ENCODE measurements around the gene CFAP47.

CFAP47 gene

DNA sequence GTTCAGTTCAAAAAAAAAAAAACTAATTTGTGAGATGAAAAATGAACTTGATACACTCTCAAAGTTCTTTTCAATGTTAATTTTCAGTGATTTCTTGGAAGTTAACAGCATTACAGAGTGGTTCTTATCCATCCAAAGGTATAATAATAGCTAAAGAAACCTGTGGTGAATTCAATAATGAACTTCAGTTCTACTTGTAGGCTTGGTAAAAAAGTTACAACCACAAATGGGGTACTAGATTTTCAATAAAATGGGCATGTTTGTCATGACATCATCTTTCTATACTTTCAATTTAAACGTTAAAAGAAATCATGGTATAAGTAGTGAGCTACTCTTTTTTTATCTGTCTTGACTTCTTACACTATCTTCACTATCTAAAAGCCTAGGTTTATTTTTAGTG is 424.8 kb downstream of the CFAP47 start:
- Histone ChIP-seq H3K27me3 (ENCODE audit: low read length) (no peaks in the 10 kb centered on the region), H3K9me2 (replicated peaks; ENCODE audit: insufficient read depth, low read length) (no peaks in the 10 kb centered on the region), H3K79me2 (ENCODE audit: insufficient read depth, low read length) (no peaks in the 10 kb centered on the region), H3K36me3 (ENCODE audit: low read length) (no peaks in the 10 kb centered on the region), H3K9me3 (ENCODE audit: insufficient read depth, low read length) (no peaks in the 10 kb centered on the region), H3K4me3 (ENCODE audit: insufficient read depth, low read length, poor library complexity, severe bottlenecking) (no peak overlapping the region), H3K4me2 (ENCODE audit: low read depth, low read length, poor library complexity, severe bottlenecking) (no peak overlapping the region), H4K20me1 (ENCODE audit: low read depth, low read length) (no peaks in the 10 kb centered on the region), H3K27ac (ENCODE audit: low read depth, low read length) (no peak overlapping the region), H3F3A (ENCODE audit: insufficient read depth) (no peaks in the 10 kb centered on the region), H2AFZ (ENCODE audit: low read depth, low read length, severe bottlenecking) (no peak overlapping the region), H3K9ac (ENCODE audit: low read length) (no peak overlapping the region)
- TF ChIP-seq CTCF (IDR thresholded peaks at IDR 0.05; ENCODE audit: insufficient read depth, low read length, poor library complexity, severe bottlenecking) (no peak), EZH2phosphoT487 (conservative IDR thresholded peaks at IDR 0.05; ENCODE audit: low read length) (no peak)

DNA sequence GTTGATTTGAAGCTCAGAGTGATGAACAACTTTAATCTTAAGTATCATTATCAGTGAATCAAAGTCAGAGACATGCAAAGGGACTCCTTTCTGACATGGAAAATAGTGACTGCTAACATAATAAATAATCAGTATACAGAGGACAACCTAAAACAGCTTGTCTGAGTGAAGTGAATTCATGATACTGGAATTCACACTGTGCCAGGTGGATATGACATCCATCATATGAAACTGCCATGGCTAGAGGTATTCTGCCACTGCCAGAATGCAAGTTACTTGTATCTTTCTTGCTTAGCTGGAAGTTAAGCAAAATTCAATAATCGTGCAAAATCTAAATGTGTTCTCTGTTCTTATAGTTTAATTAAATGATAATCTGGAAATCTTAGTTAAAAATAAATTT is 429.0 kb downstream of the CFAP47 start:
- no peaks in the 10 kb centered on the region for H3F3A ChIP-seq (ENCODE audit: insufficient read depth)
- no peaks in the 10 kb centered on the region for H3K36me3 ChIP-seq (ENCODE audit: low read length)
- H2AFZ ChIP-seq (ENCODE audit: low read depth, low read length, severe bottlenecking): no peak overlapping the region
- no peaks in the 10 kb centered on the region for H3K9me2 ChIP-seq (replicated peaks; ENCODE audit: insufficient read depth, low read length)
- no peak overlapping the region for H3K27ac ChIP-seq (ENCODE audit: low read depth, low read length)
- H3K4me3 ChIP-seq (ENCODE audit: insufficient read depth, low read length, poor library complexity, severe bottlenecking): no peak overlapping the region
- no peak overlapping the region for H3K9ac ChIP-seq (ENCODE audit: low read length)
- no peaks in the 10 kb centered on the region for H3K79me2 ChIP-seq (ENCODE audit: insufficient read depth, low read length)
- H3K9me3 ChIP-seq (ENCODE audit: insufficient read depth, low read length): no peaks in the 10 kb centered on the region
- TF ChIP-seq EZH2phosphoT487 (conservative IDR thresholded peaks at IDR 0.05; ENCODE audit: low read length) (no peak), CTCF (IDR thresholded peaks at IDR 0.05; ENCODE audit: insufficient read depth, low read length, poor library complexity, severe bottlenecking) (no peak)
- H3K4me2 ChIP-seq (ENCODE audit: low read depth, low read length, poor library complexity, severe bottlenecking): no peak overlapping the region
- no peaks in the 10 kb centered on the region for H4K20me1 ChIP-seq (ENCODE audit: low read depth, low read length)
- no peaks in the 10 kb centered on the region for H3K27me3 ChIP-seq (ENCODE audit: low read length)

DNA sequence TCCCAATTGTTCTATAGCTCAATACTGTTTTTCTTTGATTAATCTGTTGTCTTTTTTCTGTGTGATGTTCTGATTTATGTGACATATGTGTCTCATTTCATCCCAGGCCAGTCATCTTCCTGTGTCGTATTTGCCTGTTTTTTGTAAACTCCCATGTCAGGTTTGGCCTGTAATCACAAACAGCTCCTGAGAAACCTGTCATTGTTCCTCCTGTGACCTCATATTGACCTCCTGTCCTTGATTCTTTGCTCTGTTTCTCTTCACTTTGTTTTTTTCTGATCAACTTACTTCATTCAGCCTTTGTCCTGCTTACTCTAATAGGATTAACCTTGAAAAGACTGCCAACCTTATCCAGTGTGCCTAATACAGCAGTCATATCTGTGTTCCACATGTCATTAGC is 438.3 kb downstream of the CFAP47 start:
- Histone ChIP-seq H3K4me3 (ENCODE audit: insufficient read depth, low read length, poor library complexity, severe bottlenecking) (no peak overlapping the region), H2AFZ (ENCODE audit: low read depth, low read length, severe bottlenecking) (no peak overlapping the region), H3K79me2 (ENCODE audit: insufficient read depth, low read length) (no peaks in the 10 kb centered on the region), H3K9ac (ENCODE audit: low read length) (no peak overlapping the region), H3K9me3 (ENCODE audit: insufficient read depth, low read length) (no peaks in the 10 kb centered on the region), H3F3A (ENCODE audit: insufficient read depth) (no peaks in the 10 kb centered on the region), H4K20me1 (ENCODE audit: low read depth, low read length) (no peaks in the 10 kb centered on the region), H3K36me3 (ENCODE audit: low read length) (no peaks in the 10 kb centered on the region), H3K27me3 (ENCODE audit: low read length) (no peaks in the 10 kb centered on the region), H3K9me2 (replicated peaks; ENCODE audit: insufficient read depth, low read length) (no peaks in the 10 kb centered on the region), H3K4me2 (ENCODE audit: low read depth, low read length, poor library complexity, severe bottlenecking) (no peak overlapping the region), H3K27ac (ENCODE audit: low read depth, low read length) (no peak overlapping the region)
- TF ChIP-seq EZH2phosphoT487 (conservative IDR thresholded peaks at IDR 0.05; ENCODE audit: low read length): no peak
- no peak for TF ChIP-seq CTCF (IDR thresholded peaks at IDR 0.05; ENCODE audit: insufficient read depth, low read length, poor library complexity, severe bottlenecking)

GRCh38 chrX:36364262-36364661 is 444.7 kb downstream of the CFAP47 start:
- TF ChIP-seq EZH2phosphoT487 (conservative IDR thresholded peaks at IDR 0.05; ENCODE audit: low read length) (no peak), CTCF (IDR thresholded peaks at IDR 0.05; ENCODE audit: insufficient read depth, low read length, poor library complexity, severe bottlenecking) (no peak)
- no peak overlapping the region for H3K27ac ChIP-seq (ENCODE audit: low read depth, low read length)
- no peak overlapping the region for H3K9ac ChIP-seq (ENCODE audit: low read length)
- H3K36me3 ChIP-seq (ENCODE audit: low read length): no peaks in the 10 kb centered on the region
- H3K9me3 ChIP-seq (ENCODE audit: insufficient read depth, low read length): no peaks in the 10 kb centered on the region
- no peaks in the 10 kb centered on the region for H3K27me3 ChIP-seq (ENCODE audit: low read length)
- H3F3A ChIP-seq (ENCODE audit: insufficient read depth): no peaks in the 10 kb centered on the region
- no peak overlapping the region for H2AFZ ChIP-seq (ENCODE audit: low read depth, low read length, severe bottlenecking)
- H3K4me3 ChIP-seq (ENCODE audit: insufficient read depth, low read length, poor library complexity, severe bottlenecking): no peak overlapping the region
- H3K9me2 ChIP-seq (replicated peaks; ENCODE audit: insufficient read depth, low read length): no peaks in the 10 kb centered on the region
- no peaks in the 10 kb centered on the region for H4K20me1 ChIP-seq (ENCODE audit: low read depth, low read length)
- no peaks in the 10 kb centered on the region for H3K79me2 ChIP-seq (ENCODE audit: insufficient read depth, low read length)
- H3K4me2 ChIP-seq (ENCODE audit: low read depth, low read length, poor library complexity, severe bottlenecking): no peak overlapping the region

Data from SU-DHL-6 (cell line).